SK-MEL-5 (cell line): ENCODE data around the gene ANKRD52. TPM values are rescaled to one million over a fixed set of nuclear protein-coding genes. Genes with fewer than 3 reads are reported as not detected.

Experiments
- DNase-seq: peaks from one replicate; pipeline ENCODE4 v3.0.0-alpha.2; 2016; ENCODE audit warnings: low read depth, low spot score
- in situ Hi-C: cut with HindIII; loops from 2 replicates; pipeline ENCODE4 v1.10.0; 2016; ENCODE audit warnings: low sequenced_read_pairs, high pct_unique_total_duplicates, low pct_unique_long_range_greater_than_20kb
- total RNA-seq: library from RNA; depleted of rRNA; stranded (reverse); fragments of >200 nt; shearing (Covaris generic); gene quantifications from 2 replicates; pipeline ENCODE4 v1.2.3, GENCODE V29; 2014

ANKRD52 gene
- total RNA-seq, 1 experiment from 2014 or later: 13.5 TPM

GRCh38 chr12:56224102-56224701 is 34.0 kb downstream of the ANKRD52 start, which contains the start of gene NABP2:
Gene NABP2, plus strand, starts transcription at chr12:56224342. Its CDS starts 515 bp downstream, at chr12:56224857.
- peak; percentile 99 for DNase-seq
- in situ Hi-C loops: no loop called here

- DNase-seq: no peak
- in situ Hi-C loops: no loop called here
Observed at GRCh38 chr12:56223571-56224101, 34.5 kb downstream of the ANKRD52 start.

GRCh38 chr12:56222531-56222895 is 35.7 kb downstream of the ANKRD52 start:
- in situ Hi-C loops: no loop called here
- DNase-seq: no peak

GRCh38 chr12:56221757-56222530 is 36.2 kb downstream of the ANKRD52 start, which contains the start of gene RNF41:
Gene RNF41, minus strand, starts transcription at chr12:56221922. Its CDS starts 7,875 bp downstream, at chr12:56214047.
- peak; percentile 97 for DNase-seq
- in situ Hi-C loops: no loop called here

- peak; percentile 35 for DNase-seq
- in situ Hi-C loops: no loop called here
Observed at GRCh38 chr12:56221232-56221756, 36.9 kb downstream of the ANKRD52 start.

- in situ Hi-C loops: no loop called here
Observed at GRCh38 chr12:56220611-56221231, 37.5 kb downstream of the ANKRD52 start.

GRCh38 chr12:56219840-56220239 is 38.3 kb downstream of the ANKRD52 start:
- in situ Hi-C loops: no loop called here
- no peak for DNase-seq

More at GRCh38 chr12:56220611-56221231, 37.5 kb downstream of the ANKRD52 start:
- no peak for DNase-seq

- DNase-seq: no peak
- in situ Hi-C loops: no loop called here
Observed at GRCh38 chr12:56216461-56216860, 41.7 kb downstream of the ANKRD52 start.

- in situ Hi-C loops: no loop called here
- no peak for DNase-seq
Observed at GRCh38 chr12:56213878-56214277, 44.3 kb downstream of the ANKRD52 start.

GRCh38 chr12:56212361-56212760 is 45.8 kb downstream of the ANKRD52 start:
- no peak for DNase-seq
- in situ Hi-C loops: no loop called here

GRCh38 chr12:56208006-56208405 is 50.2 kb downstream of the ANKRD52 start:
- DNase-seq: no peak
- in situ Hi-C loops: no loop called here

GRCh38 chr12:56206452-56207166 is 51.6 kb downstream of the ANKRD52 start:
- in situ Hi-C loops: no loop called here
- peak; percentile 81 for DNase-seq

GRCh38 chr12:56205445-56205844 is 52.7 kb downstream of the ANKRD52 start:
- in situ Hi-C loops: no loop called here
- no peak for DNase-seq

- no peak for DNase-seq
- in situ Hi-C loops: no loop called here
Observed at GRCh38 chr12:56204275-56204674, 53.9 kb downstream of the ANKRD52 start.

GRCh38 chr12:56202838-56203237 is 55.3 kb downstream of the ANKRD52 start:
- no peak for DNase-seq
- in situ Hi-C loops: no loop called here

- in situ Hi-C loops: no loop called here
- DNase-seq: no peak
Observed at GRCh38 chr12:56202366-56202765, 55.8 kb downstream of the ANKRD52 start.

GRCh38 chr12:56198836-56199235 is 59.3 kb downstream of the ANKRD52 start:
- in situ Hi-C loops: no loop called here
- DNase-seq: no peak
